Esophagus muscularis mucosa (tissue), 3 donors: ENCODE measurements around the gene CIT.

Source experiments
- POLR2A ChIP-seq: fragments of 450-650 bp; IDR thresholded peaks from one replicate; pipeline ENCODE4 v1.6.1; 2017; ENCODE audit warnings: antibody characterized with exemption, moderate library complexity, mild to moderate bottlenecking, low read depth
- POLR2AphosphoS5 ChIP-seq, 2 donors: sonication (generic); formaldehyde crosslinking; IDR thresholded peaks; one replicate each; pipeline ENCODE4 v1.6.1; 2017; ENCODE audit warnings: antibody characterized with exemption in 2 of 2
- TF ChIP-seq, protein P1 (sequence below), 3 experiments: fragments of 200-600 bp in 2 of 3; fragments of 450-650 bp in 1 of 3; sonication (generic) in 2 of 3; IDR thresholded peaks; one replicate each; pipeline ENCODE4 v1.5.1; 2017 to 2019; ENCODE audit warnings: antibody characterized with exemption in 3 of 3, mild to moderate bottlenecking in 2 of 3, moderate library complexity in 1 of 3

DNA sequence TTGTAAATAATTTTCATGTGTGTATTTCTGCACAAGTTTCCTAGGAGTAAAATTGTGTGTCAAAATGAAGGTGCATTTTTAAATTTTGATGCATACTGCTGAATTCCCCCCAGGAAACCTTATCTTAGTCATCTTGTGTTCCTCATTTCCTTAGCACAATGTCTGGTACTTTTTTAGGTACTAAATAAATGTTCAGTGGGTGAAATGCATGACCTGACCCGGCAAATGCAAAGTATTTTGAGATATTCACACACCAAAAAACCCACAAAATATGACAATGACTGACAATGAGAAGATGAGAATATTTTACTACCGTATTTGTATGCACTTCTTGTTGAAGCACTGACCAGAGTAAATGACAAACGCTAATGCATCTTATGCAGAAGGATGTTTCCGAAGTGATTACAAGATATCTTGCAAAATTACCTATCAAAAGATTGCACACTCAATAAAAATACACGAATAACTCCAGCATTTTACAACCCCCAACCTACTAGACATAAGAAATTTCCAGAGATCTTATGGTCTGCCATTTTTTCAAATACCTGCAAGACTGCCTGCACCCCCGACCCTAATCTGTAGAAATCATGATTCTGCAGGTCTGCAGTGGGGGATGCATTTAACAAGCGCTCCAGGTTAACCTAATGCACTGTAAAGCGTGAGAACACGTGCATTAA is 210.1 kb downstream of the CIT start:
- TF ChIP-seq, protein P1, sequence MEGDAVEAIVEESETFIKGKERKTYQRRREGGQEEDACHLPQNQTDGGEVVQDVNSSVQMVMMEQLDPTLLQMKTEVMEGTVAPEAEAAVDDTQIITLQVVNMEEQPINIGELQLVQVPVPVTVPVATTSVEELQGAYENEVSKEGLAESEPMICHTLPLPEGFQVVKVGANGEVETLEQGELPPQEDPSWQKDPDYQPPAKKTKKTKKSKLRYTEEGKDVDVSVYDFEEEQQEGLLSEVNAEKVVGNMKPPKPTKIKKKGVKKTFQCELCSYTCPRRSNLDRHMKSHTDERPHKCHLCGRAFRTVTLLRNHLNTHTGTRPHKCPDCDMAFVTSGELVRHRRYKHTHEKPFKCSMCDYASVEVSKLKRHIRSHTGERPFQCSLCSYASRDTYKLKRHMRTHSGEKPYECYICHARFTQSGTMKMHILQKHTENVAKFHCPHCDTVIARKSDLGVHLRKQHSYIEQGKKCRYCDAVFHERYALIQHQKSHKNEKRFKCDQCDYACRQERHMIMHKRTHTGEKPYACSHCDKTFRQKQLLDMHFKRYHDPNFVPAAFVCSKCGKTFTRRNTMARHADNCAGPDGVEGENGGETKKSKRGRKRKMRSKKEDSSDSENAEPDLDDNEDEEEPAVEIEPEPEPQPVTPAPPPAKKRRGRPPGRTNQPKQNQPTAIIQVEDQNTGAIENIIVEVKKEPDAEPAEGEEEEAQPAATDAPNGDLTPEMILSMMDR (IDR thresholded peaks at IDR 0.05), result no peak
- TF ChIP-seq POLR2A (no peak), POLR2AphosphoS5 (IDR thresholded peaks at IDR 0.05) (no peak)
